IMR-90 (cell line): ENCODE measurements around the gene PLSCR2. TPM values are rescaled to one million over a fixed set of nuclear protein-coding genes. Genes with fewer than 3 reads are reported as not detected.
A peak's percentile ranks its signal among the peaks of the same experiment; 100 is the strongest.

Experiments
- CHD1 ChIP-seq: IDR thresholded peaks from 2 replicates; pipeline ENCODE4 v1.6.1; 2012; ENCODE audit warnings: low read depth, low read length, improper control_type of control experiment
- MXI1 ChIP-seq: IDR thresholded peaks from 2 replicates; pipeline ENCODE4 v1.6.1; 2012; ENCODE audit warnings: low read depth, mild to moderate bottlenecking, low read length, moderate library complexity, borderline replicate concordance
- RFX5 ChIP-seq: IDR thresholded peaks from 2 replicates; pipeline ENCODE4 v1.8.0; 2012; ENCODE audit warnings: low read depth, mild to moderate bottlenecking, low read length, moderate library complexity
- polyA plus RNA-seq, 3 experiments: library from polyadenylated mRNA; depleted of rRNA; stranded (reverse); fragments of >200 nt; gene quantifications; 2 replicates each; pipeline ENCODE4 v1.2.3, GENCODE V29; 2012; ENCODE audit warnings: low replicate concordance in 1 of 3
- total RNA-seq: library from RNA; depleted of rRNA; stranded (reverse); fragments of >200 nt; gene quantifications from 2 replicates; pipeline ENCODE4 v1.2.3, GENCODE V29; 2012
- TF ChIP-seq, protein P1 (sequence below): conservative IDR thresholded peaks from 2 replicates; pipeline ENCODE4 v1.5.1; 2012; ENCODE audit warnings: mild to moderate bottlenecking, low read depth, low read length, improper control_type of control experiment
- TF ChIP-seq, protein P2 (sequence below): fragments of 150-350 bp; IDR thresholded peaks from 2 replicates; pipeline ENCODE4 v1.6.1; 2016; ENCODE audit warnings: low read depth, mild to moderate bottlenecking, low read length, moderate library complexity, borderline replicate concordance

The PLSCR2 gene
- total and polyA plus RNA-seq, 2 of the 4 experiments (the other 2 are of a cell fraction) = not detected

DNA sequence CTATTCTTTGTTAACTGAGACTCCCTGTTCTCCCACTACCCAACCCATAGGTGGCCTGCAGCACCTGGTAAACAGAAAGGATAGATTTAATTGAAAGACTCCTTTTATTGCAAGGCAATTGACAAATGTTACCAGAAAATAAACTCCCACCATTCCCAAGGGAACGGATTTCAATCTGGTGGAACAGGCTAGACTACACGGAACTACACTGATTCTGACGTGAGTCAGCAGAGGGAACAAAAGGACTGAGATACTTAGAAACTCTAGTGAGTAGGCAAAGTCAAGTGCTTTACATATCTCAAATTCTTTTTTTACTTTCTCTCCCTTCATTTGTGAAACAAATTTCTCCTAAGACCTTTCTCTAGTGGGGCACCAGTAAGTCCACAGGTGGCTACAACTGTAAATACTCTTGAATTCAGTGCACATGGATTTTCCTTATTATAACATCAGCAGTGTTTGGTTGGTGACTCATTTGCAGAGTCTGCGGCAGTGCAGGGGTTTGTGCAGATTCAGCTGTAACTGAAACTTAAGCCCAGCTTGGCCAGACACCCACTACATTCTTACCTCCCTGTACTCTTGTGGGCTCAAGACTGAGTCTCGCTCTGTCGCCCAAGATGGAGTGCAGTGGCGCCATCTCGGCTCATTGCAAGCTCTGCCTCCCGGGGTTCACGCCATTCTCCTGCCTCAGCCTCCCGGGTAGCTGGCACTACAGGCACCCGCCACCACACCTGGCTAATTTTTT, 34.3 kb upstream of the PLSCR2 start (continued):
- TF ChIP-seq, protein P1, sequence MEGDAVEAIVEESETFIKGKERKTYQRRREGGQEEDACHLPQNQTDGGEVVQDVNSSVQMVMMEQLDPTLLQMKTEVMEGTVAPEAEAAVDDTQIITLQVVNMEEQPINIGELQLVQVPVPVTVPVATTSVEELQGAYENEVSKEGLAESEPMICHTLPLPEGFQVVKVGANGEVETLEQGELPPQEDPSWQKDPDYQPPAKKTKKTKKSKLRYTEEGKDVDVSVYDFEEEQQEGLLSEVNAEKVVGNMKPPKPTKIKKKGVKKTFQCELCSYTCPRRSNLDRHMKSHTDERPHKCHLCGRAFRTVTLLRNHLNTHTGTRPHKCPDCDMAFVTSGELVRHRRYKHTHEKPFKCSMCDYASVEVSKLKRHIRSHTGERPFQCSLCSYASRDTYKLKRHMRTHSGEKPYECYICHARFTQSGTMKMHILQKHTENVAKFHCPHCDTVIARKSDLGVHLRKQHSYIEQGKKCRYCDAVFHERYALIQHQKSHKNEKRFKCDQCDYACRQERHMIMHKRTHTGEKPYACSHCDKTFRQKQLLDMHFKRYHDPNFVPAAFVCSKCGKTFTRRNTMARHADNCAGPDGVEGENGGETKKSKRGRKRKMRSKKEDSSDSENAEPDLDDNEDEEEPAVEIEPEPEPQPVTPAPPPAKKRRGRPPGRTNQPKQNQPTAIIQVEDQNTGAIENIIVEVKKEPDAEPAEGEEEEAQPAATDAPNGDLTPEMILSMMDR = no peak
- no peak for TF ChIP-seq RFX5
- TF ChIP-seq MXI1 = 0 out of 2 replicates have a peak, but pooled peaks have one; percentile 19
- TF ChIP-seq, protein P2, sequence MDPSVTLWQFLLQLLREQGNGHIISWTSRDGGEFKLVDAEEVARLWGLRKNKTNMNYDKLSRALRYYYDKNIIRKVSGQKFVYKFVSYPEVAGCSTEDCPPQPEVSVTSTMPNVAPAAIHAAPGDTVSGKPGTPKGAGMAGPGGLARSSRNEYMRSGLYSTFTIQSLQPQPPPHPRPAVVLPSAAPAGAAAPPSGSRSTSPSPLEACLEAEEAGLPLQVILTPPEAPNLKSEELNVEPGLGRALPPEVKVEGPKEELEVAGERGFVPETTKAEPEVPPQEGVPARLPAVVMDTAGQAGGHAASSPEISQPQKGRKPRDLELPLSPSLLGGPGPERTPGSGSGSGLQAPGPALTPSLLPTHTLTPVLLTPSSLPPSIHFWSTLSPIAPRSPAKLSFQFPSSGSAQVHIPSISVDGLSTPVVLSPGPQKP = no peak
- TF ChIP-seq CHD1 = no peak
